22Rv1 (cell line): ENCODE data around the gene WDR33.

Experiments used
- H3K27ac ChIP-seq: fragments of 450-650 bp; 2 replicates; pipeline ENCODE4 v1.5.1; 2017
- ZFX ChIP-seq: fragments of 450-650 bp; IDR thresholded peaks from 2 replicates; pipeline ENCODE4 v1.6.1; 2017; ENCODE audit warnings: antibody characterized with exemption, borderline replicate concordance
- TF ChIP-seq, protein P1 (sequence below): fragments of 450-650 bp; IDR thresholded peaks from 2 replicates; pipeline ENCODE4 v1.5.1; 2017; ENCODE audit warnings: mild to moderate bottlenecking

The WDR33 gene

DNA sequence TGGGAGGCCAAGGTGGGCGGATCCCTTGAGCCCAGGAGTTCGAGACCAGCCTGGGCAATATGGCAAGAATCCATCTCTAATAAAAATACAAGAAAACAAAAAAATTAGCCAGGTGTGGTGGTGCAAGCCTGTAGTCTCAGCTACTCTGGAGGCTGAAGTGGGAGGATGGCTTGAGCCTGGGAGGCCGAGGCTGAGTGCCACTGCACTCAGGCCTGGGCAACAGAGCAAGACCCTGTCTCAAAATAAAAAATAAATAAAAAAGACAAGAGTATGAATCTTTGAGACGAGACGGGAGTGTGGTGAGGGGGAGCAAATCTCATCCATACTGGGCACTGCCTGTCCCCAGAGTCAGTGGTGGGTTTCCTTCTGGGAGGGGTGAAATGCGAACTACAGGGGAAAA, 152.8 kb downstream of the WDR33 start:
- H3K27ac ChIP-seq = no peak overlapping the region
- TF ChIP-seq, protein P1, sequence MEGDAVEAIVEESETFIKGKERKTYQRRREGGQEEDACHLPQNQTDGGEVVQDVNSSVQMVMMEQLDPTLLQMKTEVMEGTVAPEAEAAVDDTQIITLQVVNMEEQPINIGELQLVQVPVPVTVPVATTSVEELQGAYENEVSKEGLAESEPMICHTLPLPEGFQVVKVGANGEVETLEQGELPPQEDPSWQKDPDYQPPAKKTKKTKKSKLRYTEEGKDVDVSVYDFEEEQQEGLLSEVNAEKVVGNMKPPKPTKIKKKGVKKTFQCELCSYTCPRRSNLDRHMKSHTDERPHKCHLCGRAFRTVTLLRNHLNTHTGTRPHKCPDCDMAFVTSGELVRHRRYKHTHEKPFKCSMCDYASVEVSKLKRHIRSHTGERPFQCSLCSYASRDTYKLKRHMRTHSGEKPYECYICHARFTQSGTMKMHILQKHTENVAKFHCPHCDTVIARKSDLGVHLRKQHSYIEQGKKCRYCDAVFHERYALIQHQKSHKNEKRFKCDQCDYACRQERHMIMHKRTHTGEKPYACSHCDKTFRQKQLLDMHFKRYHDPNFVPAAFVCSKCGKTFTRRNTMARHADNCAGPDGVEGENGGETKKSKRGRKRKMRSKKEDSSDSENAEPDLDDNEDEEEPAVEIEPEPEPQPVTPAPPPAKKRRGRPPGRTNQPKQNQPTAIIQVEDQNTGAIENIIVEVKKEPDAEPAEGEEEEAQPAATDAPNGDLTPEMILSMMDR = no peak
- no peak for TF ChIP-seq ZFX

DNA sequence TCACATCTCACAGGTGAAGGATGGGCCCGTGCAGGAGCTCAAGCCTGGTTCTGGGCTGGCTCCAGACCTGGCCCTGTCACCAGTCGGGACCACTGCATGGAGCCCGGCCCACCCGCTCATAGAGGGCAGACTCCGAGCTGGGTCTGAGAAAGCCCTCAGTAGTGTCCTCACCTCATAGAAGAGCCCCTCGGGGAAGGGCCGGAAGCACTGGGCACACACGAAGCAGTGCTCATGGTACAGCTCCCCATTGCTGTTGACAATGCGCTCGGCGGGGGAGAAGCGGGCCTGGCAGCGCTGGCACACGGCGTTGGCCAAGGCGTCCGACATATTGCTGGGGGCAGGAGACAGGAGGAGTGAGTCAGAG, 153.8 kb downstream of the WDR33 start:
- TF ChIP-seq ZFX = no peak
- TF ChIP-seq, protein P1 = no peak
- H3K27ac ChIP-seq = no peak overlapping the region

DNA sequence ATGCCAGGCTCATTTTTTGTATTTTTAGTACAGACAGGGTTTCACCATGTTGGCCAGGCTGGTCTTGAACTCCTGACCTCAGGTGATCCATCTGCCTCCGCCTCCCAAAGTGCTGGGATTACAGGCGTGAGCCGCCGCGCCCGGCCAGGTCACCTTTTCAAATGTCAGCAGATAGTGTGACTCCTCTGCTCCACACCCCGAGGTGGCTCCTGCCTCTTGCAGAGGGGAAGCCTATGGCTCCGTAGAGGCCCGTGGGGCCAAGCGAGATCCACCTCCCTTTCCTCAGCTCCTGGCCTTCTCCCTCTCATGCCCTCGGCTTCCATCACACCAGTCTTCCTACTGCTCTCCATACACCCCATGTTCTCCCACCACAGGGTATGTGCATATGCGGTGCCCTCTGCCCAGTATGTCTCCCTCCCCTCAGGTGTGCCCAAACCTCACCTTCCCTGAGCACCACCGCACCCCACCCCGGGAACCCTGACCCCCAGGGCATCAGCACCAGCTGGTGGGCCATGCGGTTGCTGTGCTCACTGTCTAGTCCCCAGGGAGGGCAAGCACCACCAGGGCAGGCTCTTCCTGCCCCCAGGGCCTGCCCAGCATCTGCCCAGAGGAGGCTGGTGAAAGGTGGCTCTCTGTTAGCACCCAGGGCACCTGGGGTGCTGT, 154.3 kb downstream of the WDR33 start:
- no peak overlapping the region for H3K27ac ChIP-seq
- TF ChIP-seq, protein P1 = no peak
- TF ChIP-seq ZFX = no peak

DNA sequence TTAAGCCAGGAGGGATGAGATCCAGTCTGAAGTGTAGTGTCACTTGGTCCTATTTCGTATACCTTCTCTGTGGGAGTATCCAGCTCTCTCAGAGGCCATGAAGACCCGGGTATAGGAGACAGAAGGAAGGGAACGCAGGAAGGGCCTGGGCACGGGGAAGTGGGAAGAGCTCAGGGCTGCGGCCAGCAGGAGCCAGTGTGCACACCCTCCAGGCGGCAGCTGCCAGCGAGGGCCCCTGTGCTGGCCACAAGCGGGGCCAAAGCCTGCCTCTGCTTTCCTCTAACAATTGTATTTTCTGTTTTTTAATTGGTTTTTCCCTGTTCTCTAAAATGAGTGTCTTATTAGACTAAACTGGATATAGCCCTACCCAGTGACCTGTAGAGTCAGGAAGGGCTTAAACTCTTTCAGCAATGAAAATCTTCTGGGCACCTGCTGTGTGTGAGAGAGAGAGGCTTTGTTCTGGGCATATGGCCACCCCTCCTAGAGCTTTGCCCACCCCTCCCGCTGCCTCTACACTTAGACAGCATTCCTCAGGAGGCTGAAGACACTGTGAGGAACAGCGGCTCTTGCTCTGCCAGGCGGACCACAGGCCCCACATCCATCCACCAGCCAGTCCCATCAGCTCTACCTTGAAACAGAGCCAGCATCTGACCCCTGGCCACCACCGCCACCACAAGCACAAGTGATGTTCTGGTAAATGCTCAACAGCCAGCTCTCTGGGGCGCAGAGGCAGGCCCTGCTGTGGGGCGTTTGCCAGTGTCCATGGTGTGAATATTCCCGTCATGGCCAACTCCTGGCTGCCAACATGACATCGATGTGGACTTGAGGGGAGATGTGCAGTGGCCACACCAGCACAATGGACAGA, 155.5 kb downstream of the WDR33 start:
- no peak overlapping the region for H3K27ac ChIP-seq
- TF ChIP-seq, protein P1 = no peak
- no peak for TF ChIP-seq ZFX

DNA sequence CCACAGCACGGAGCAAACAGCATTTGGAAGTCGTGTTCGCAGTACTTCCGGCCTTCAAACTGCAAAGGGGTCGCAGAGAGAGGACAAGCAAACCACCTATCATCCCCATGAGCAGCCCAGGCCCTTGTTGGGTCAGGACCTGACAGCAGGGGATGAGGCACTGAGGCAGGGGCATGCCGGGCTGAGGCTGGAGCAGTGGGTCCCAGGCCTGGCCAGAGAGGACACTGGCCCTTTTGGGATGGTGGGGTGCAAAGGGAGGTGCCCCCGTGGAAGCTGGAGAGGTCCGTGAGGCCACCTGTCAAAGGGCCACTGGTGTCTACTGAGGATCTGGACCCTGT, 156.2 kb downstream of the WDR33 start:
- TF ChIP-seq, protein P1 = no peak
- TF ChIP-seq ZFX = no peak
- H3K27ac ChIP-seq = no peak overlapping the region

DNA sequence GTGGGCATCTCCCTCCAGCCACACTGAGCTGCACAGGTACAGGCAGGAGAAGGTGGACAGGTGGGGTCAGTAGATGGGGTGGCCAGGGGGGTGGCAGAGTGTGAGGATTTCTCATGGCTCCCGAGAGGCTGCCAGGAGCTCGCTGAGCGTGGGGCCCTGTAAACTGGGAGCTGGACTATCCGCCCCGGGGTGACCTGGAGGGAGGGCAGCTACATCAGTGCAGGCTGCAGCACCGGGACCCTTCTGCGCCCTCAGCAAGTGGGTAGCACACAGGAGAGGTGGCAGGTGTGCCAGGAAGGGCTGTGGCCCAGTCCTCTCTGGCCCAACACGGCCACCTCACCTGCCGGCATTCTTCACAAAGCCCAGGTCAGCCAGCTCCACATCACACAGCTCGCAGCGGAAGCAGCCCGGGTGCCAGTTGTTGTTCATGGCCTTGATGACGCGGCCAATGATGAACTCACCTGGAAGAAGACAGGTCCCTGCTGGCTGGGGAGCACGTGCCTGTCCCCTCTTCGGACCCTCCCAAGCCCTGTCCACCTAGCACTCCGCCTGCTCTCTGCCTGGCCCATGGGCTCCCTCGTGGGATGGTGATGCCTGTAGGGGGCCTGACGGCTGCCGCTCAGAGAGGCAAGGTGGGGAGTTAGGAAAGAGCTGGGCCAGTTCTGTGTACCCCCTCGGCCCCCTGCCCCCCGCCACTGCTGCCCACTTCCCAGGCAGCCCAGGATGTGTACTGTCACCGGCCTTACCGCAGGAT, 156.7 kb downstream of the WDR33 start:
- no peak overlapping the region for H3K27ac ChIP-seq
- TF ChIP-seq, protein P1 = no peak
- no peak for TF ChIP-seq ZFX
